Measurements from ENCODE around the gene MYRIP. TPM values are rescaled to one million over a fixed set of nuclear protein-coding genes. Genes with fewer than 3 reads are reported as not detected.

The MYRIP gene
- total RNA-seq, 1 experiment from 2014 or later, result 0.44 TPM

GRCh38 chr3:40009991-40010390 is 200.6 kb downstream of the MYRIP start:
- ChIA-PET RAD21 (ENCODE audit: low non-redundant PET in 1 of 2, low total read pairs in 2 of 2, uncharacterized antibody in 2 of 2, unreplicated experiment in 2 of 2) (no interaction called here), CTCF (no interaction called here), POLR2A (no interaction called here)
- H3K79me2 ChIP-seq (ENCODE audit: insufficient read depth, low read length), result no peaks in the 10 kb centered on the region
- no peak for TF ChIP-seq POLR2A (IDR thresholded peaks at IDR 0.05; ENCODE audit: borderline replicate concordance, extremely low read depth, insufficient read depth, insufficient read length)
- TF ChIP-seq CBX3 (IDR thresholded peaks at IDR 0.05; ENCODE audit: low read depth), result no peak
- TF ChIP-seq FOSL1 (IDR thresholded peaks at IDR 0.05; ENCODE audit: low read depth), result no peak
- TF ChIP-seq ELF1 (IDR thresholded peaks at IDR 0.05; ENCODE audit: borderline replicate concordance, low read depth), result no peak
- TF ChIP-seq JUND (IDR thresholded peaks at IDR 0.05), result no peak
- TF ChIP-seq TCF7L2 (IDR thresholded peaks at IDR 0.05; ENCODE audit: borderline replicate concordance, extremely low read depth, insufficient read depth, insufficient read length), result no peak
- TF ChIP-seq CTCF (IDR thresholded peaks at IDR 0.05 in 2 of 3, conservative IDR thresholded peaks at IDR 0.05 in 1 of 3; ENCODE audit: borderline replicate concordance in 1 of 3, insufficient read depth in 1 of 3, low read depth in 2 of 3, low read length in 2 of 3), result no peak
- TF ChIP-seq SIN3A (IDR thresholded peaks at IDR 0.05; ENCODE audit: low read depth), result no peak
- TF ChIP-seq ZNF274 (IDR thresholded peaks at IDR 0.05; ENCODE audit: low read depth, low read length), result no peak
- TF ChIP-seq ATF3 (IDR thresholded peaks at IDR 0.05), result no peak
- TF ChIP-seq POLR2AphosphoS5 (IDR thresholded peaks at IDR 0.05; ENCODE audit: low read depth, low read length), result no peak
- no peak for TF ChIP-seq EGR1 (IDR thresholded peaks at IDR 0.05; ENCODE audit: low read depth)
- TF ChIP-seq EZH2phosphoT487 (IDR thresholded peaks at IDR 0.05; ENCODE audit: borderline replicate concordance), result no peak
- no peak for TF ChIP-seq ZBTB33 (IDR thresholded peaks at IDR 0.05; ENCODE audit: extremely low read depth, insufficient replicate concordance, low read length)
- no peak for TF ChIP-seq SP1 (IDR thresholded peaks at IDR 0.05; ENCODE audit: low read depth)
- no peaks in the 10 kb centered on the region for H3K9me2 ChIP-seq (ENCODE audit: insufficient read depth)
- H4K20me1 ChIP-seq (ENCODE audit: insufficient read depth), result no peaks in the 10 kb centered on the region
- H3K9ac ChIP-seq (ENCODE audit: low read length), result no peak overlapping the region
- H3K4me1 ChIP-seq (ENCODE audit: control insufficient read depth in 1 of 2, insufficient read depth in 2 of 2, low read length in 2 of 2), result no peaks in the 10 kb centered on the region
- no peaks in the 10 kb centered on the region for H3K36me3 ChIP-seq (ENCODE audit: control insufficient read depth in 1 of 2, insufficient read depth in 2 of 2, low read length in 2 of 2)
- peaks cover 20% of the 10 kb centered on the region for H3K27me3 ChIP-seq (ENCODE audit: insufficient read depth, low read length)
- intact Hi-C loops (cut with micrococcal nuclease), result no loop called here
- no peak overlapping the region for H3K4me2 ChIP-seq (ENCODE audit: low read length)
- no peak for ATAC-seq
- H3K4me3 ChIP-seq (replicated peaks in 1 of 2; ENCODE audit: low read depth in 1 of 2, low read length in 2 of 2), result no peak overlapping the region
- no peak for DNase-seq (ENCODE audit: low read depth, low spot score)
- H2AFZ ChIP-seq (ENCODE audit: low read depth, low read length, poor library complexity, severe bottlenecking), result no peak overlapping the region
- no peaks in the 10 kb centered on the region for H3K9me3 ChIP-seq (ENCODE audit: control insufficient read depth in 1 of 2, insufficient read depth in 1 of 2, low read depth in 1 of 2, low read length in 2 of 2)
- H3K27ac ChIP-seq (ENCODE audit: low read depth, low read length), result no peak overlapping the region
- no TSS peak for BruUV-seq (replicated peaks)

All from HCT116 (cell line).